Adrenal gland (tissue), 12 donors: Measurements from ENCODE around the gene GLT6D1. TPM values are rescaled to one million over a fixed set of nuclear protein-coding genes. Genes with fewer than 3 reads are reported as not detected.

Experiments used
- DNase-seq, 7 donors: peaks; one replicate each; pipeline ENCODE4 v3.0.0-alpha.2; 2019 to 2020
- H3K27ac ChIP-seq, 5 donors: fragments of 200-600 bp; sonication (generic) in 4 of 5; 1 replicate in 3 of 5; 2 replicates in 2 of 5; pipeline versions ENCODE4 v1.5.1 to v1.8.0; 2016 to 2020; ENCODE audit warnings: mild to moderate bottlenecking in 1 of 5
- H3K27me3 ChIP-seq: fragments of 200-600 bp; 2 replicates; pipeline ENCODE4 v1.8.0; 2021
- H3K36me3 ChIP-seq, 2 donors: fragments of 200-600 bp; replicated peaks in 1 of 2; 1 replicate in 1 of 2; 2 replicates in 1 of 2; pipeline versions ENCODE4 v1.5.1 to v1.8.0; 2018 to 2022
- H3K4me1 ChIP-seq, 2 donors: fragments of 200-600 bp; replicated peaks in 1 of 2; 1 replicate in 1 of 2; 2 replicates in 1 of 2; pipeline versions ENCODE4 v1.5.1 to v1.8.0; 2018 to 2021
- H3K4me3 ChIP-seq, 4 donors: fragments of 200-600 bp; sonication (generic) in 3 of 4; one replicate each; pipeline ENCODE4 v1.5.1; 2016 to 2018
- H3K9me3 ChIP-seq, 3 donors: fragments of 200-600 bp; sonication (generic) in 1 of 3; replicated peaks in 1 of 3; 1 replicate in 2 of 3; 2 replicates in 1 of 3; pipeline versions ENCODE4 v1.5.1 to v1.8.0; 2016 to 2021
- CTCF ChIP-seq, 6 experiments: fragments of 450-650 bp in 4 of 6; fragments of 200-600 bp in 2 of 6; sonication (generic) in 1 of 6; IDR thresholded peaks; 1 replicate in 5 of 6; 2 replicates in 1 of 6; pipeline versions ENCODE4 v1.5.1 to v1.8.0; 2016 to 2021; ENCODE audit warnings: antibody characterized with exemption in 6 of 6, mild to moderate bottlenecking in 2 of 6, moderate library complexity in 1 of 6
- POLR2A ChIP-seq, 2 donors: fragments of 450-650 bp; IDR thresholded peaks; one replicate each; pipeline ENCODE4 v1.6.1; 2017; ENCODE audit warnings: antibody characterized with exemption in 2 of 2, mild to moderate bottlenecking in 2 of 2, moderate library complexity in 1 of 2
- WGBS, 4 donors: extraction: QIAGEN DNeasy Blood & Tissue Kit in 2 of 4; methylation state at CpG; one replicate each; pipeline versions ENCODE4 v1.1.5 to v1.1.7; 2013 to 2017; 5-methylcytosine and 5-hydroxymethylcytosine counted together
- intact Hi-C, 2 donors: fragments of 100-400 bp; cut with DNase I; formaldehyde crosslinking; loops; one replicate each; pipeline versions ENCODE4 v1.14.1 to v1.15.0; 2022 to 2023
- polyA plus RNA-seq, 3 donors: library from polyadenylated mRNA; stranded (reverse); fragments of 200-250 nt in 2 of 3; fragments of 350-450 nt in 1 of 3; fragmentation: Illumina TruSeq in 1 of 3; extraction: RNeasy Lipid Tissue Mini Kit (QIAGEN cat#74804) in 1 of 3; gene quantifications; one replicate each; pipeline ENCODE4 v1.2.3, GENCODE V29; 2013 to 2014
- total RNA-seq, 9 donors: library from RNA; depleted of rRNA in 4 of 9; stranded (reverse); fragments of >200 nt in 4 of 9; fragments of 120-200 nt in 1 of 9; fragmentation: NEBNext Ultra II Directional in 1 of 9; extraction: Animal tissue kit (Norgen Biotek cat#: 25700) in 1 of 9; gene quantifications; one replicate each; pipeline versions ENCODE4 v1.1.0 to v1.2.4, GENCODE V29; 2013 to 2023
- donor health status: healthy with polysubstance abuse.
- donor health status: Bipolar disorder and iron deficiency.
- donor health status: DM: yes; HTN: yes; CAD: no.
- donor health status: DM: no; HTN: no; CAD: no.
- donor health status: DM: no; HTN: no; CAD: no.
- donor health status: DM: yes; HTN: yes; CAD: no.

The GLT6D1 gene
- total and polyA plus RNA-seq, 12 donors, result not detected

DNA sequence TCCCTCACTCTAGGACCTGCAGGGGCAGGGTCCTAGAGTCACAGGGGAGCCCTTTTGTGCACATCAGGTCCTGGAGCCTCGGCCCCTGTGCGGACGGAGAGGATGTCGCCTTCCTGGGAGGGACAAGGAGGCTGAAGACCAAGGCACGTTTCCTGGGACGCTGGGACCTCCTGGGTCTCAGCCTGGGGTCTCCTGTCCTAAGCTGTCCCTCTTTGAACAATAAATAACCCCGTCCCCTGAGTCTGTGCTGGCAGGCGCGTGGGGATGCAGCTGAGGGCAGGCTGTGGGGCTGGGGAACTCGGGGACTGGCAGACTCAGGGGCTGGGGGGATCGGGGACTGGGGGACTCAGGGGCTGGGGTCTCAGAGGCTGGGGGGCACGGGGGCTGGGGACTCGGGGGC is 46.7 kb downstream of the GLT6D1 start:
- H3K4me3 ChIP-seq, result no peak overlapping the region
- H3K9me3 ChIP-seq, result no peaks in the 10 kb centered on the region
- no peaks in the 10 kb centered on the region for H3K36me3 ChIP-seq
- H3K4me1 ChIP-seq, result no peaks in the 10 kb centered on the region
- intact Hi-C loops, result no loop called here
- H3K27ac ChIP-seq, result no peak overlapping the region
- H3K27me3 ChIP-seq, result peaks cover 3% of the 10 kb centered on the region
- DNase-seq, result peak in 1 of 7 donors; percentile 14
- WGBS, 4 donors, result 85 to 86% methylated on average over 13 of the region's 13 CpGs; no CpG with 5 or more reads in 2 of the 4 donors
- no peak for TF ChIP-seq POLR2A (IDR thresholded peaks at IDR 0.05)
- TF ChIP-seq CTCF (IDR thresholded peaks at IDR 0.05), result no peak

- H3K4me1 ChIP-seq, result no peaks in the 10 kb centered on the region
- no peaks in the 10 kb centered on the region for H3K9me3 ChIP-seq
- TF ChIP-seq CTCF (IDR thresholded peaks at IDR 0.05) (no peak), POLR2A (IDR thresholded peaks at IDR 0.05) (no peak)
- intact Hi-C loops, result no loop called here
- H3K4me3 ChIP-seq, result no peak overlapping the region
- peaks cover 3% of the 10 kb centered on the region for H3K27me3 ChIP-seq
- 50 to 77% (median 65%) methylated on average over 1 to 5 of the region's 5 CpGs for WGBS, 4 donors
- peak in 1 of 7 donors; percentile 35 for DNase-seq
- H3K27ac ChIP-seq, result no peak overlapping the region
- no peaks in the 10 kb centered on the region for H3K36me3 ChIP-seq
Observed at GRCh38 chr9:135592331-135592590, 47.1 kb downstream of the GLT6D1 start.

DNA sequence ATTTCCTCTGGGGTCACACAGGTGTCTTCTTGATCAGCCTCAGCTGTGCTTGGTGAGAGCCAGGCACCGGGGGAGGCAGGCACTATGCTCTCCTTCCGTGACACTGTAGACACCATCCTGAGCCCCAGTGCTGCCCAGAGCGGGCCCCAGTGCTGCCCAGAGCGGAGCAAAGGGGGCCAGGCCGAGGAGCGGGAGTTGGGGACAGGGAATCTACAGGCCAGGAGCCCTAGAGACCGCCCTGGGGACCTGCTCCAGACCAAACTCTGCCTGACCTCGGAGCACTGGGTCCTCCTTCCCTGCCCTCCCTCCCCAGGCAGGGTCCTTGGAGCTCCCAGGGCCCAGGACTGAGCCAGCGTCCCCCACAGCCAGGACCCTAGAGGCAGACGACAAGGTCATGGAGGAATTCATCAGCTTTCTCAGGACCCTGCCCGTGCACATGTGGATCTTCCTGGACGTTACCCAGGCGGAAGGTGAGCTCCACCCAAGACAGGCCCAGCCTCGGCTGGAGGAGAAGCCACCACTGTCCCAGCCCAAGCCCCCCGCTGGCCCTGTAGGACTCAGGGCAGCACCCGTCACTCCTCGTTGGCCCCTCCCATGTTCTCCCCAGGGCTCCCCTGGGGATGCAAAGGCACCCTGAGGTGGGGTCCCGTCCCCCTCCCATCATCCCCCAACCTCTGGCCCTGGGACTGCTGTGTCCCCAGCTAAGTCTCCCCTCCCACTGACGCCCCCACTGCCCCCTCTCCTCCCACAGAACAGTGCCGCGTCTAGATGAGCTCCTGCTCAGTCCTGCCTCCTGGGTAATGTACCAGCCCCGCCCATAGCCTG is 47.6 kb downstream of the GLT6D1 start:
- Histone ChIP-seq H3K36me3 (no peaks in the 10 kb centered on the region), H3K27me3 (peaks cover 3% of the 10 kb centered on the region), H3K27ac (no peak overlapping the region), H3K9me3 (no peaks in the 10 kb centered on the region), H3K4me3 (no peak overlapping the region), H3K4me1 (no peaks in the 10 kb centered on the region)
- WGBS, 4 donors, result 73 to 82% (median 80%) methylated on average over 3 to 22 of the region's 22 CpGs
- TF ChIP-seq CTCF (IDR thresholded peaks at IDR 0.05), result no peak
- TF ChIP-seq POLR2A (IDR thresholded peaks at IDR 0.05), result no peak
- intact Hi-C loops, result no loop called here
- peak in 1 of 7 donors; percentile 39 for DNase-seq

DNA sequence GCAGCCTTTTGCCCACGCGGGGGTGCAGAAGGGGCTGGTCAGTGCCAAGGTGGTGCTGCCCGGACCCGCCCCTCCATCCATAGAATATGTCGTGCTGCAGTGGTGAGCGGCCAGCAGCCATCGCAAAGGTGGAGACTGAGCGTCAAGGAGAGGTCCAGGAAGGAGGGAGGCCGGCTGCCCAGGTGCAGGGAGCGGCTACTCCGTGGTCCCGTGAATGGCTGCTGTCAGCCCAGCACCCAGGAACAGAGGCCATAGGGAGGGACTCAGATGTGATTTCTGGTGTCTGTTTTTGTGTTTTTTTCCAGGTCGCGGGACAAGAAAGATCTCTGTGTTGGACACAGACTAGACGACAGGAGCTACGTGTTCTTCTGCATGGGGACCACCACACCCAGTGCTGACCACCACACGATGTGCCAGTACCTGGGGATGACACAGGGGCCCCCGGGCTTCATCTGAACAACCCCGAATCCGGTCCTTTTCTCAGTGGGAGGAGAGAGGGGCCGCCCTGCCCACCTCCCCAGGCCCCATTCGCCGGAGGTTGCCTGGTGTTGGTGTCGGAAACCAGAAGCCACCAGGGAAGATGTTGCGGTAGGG is 48.8 kb downstream of the GLT6D1 start:
- Histone ChIP-seq H3K9me3 (no peaks in the 10 kb centered on the region), H3K36me3 (no peaks in the 10 kb centered on the region), H3K27me3 (no peaks in the 10 kb centered on the region), H3K27ac (no peak overlapping the region), H3K4me3 (no peak overlapping the region), H3K4me1 (peaks cover under 1 to 1% of the 10 kb centered on the region in 2 donors)
- intact Hi-C loops, result no loop called here
- TF ChIP-seq CTCF (IDR thresholded peaks at IDR 0.05), result no peak
- TF ChIP-seq POLR2A (IDR thresholded peaks at IDR 0.05), result no peak
- DNase-seq, result peak in 1 of 7 donors; percentile 35
- 81 to 89% (median 85%) methylated on average over 20 to 25 of the region's 25 CpGs for WGBS, 4 donors
